Panc1 (cell line): Measurements from ENCODE around the gene NDUFV2. TPM values are rescaled to one million over a fixed set of nuclear protein-coding genes. Genes with fewer than 3 reads are reported as not detected.
A peak's percentile ranks its signal among the peaks of the same experiment; 100 is the strongest.

Experiments
- ATAC-seq: fragments of 200-7000 bp; cut with Tn5 transposase; 2 replicates; pipeline ENCODE4 v1.9.1; 2020; ENCODE audit warnings: mild to moderate bottlenecking, moderate library complexity
- BruUV-seq: library from RNA; stranded (reverse); fragments of 400-500 nt; replicated peaks from 2 replicates; lab custom pipeline; 2021; lab: Mats Ljungman, UMichigan
- CTCF ChIA-PET: fragments of 300-600 bp; sonication (Branson Sonifier 250); formaldehyde crosslinking; loops from one replicate; lab custom pipeline; 2022; ENCODE audit warnings: antibody characterized with exemption; lab: Charles Lee
- POLR2A ChIA-PET: fragments of 300-600 bp; sonication (Branson Sonifier 250); formaldehyde crosslinking; loops from one replicate; lab custom pipeline; 2022; ENCODE audit warnings: antibody characterized with exemption; lab: Charles Lee
- DNase-seq: peaks from one replicate; pipeline ENCODE4 v3.0.0-alpha.2; 2010; ENCODE audit warnings: low read depth, low spot score
- H3K27ac ChIP-seq: 2 replicates; pipeline ENCODE4 v1.5.1; 2011; ENCODE audit warnings: mild to moderate bottlenecking, low read length, inconsistent platforms
- H3K27me3 ChIP-seq: fragments of 200-500 bp; sonication (Bioruptor generic); 2 replicates; pipeline ENCODE4 v1.6.0; 2014; ENCODE audit warnings: low read length, inconsistent platforms; ENCODE audit not compliant: control insufficient read depth, insufficient read depth
- H3K36me3 ChIP-seq: fragments of 200-500 bp; sonication (Bioruptor generic); 2 replicates; pipeline ENCODE4 v1.5.1; 2014; ENCODE audit warnings: inconsistent platforms, mild to moderate bottlenecking, low read length, moderate library complexity; ENCODE audit not compliant: control insufficient read depth, insufficient read depth
- H3K4me1 ChIP-seq: 2 replicates; pipeline ENCODE4 v1.5.1; 2011; ENCODE audit warnings: inconsistent platforms, mild to moderate bottlenecking, low read length, moderate library complexity; ENCODE audit not compliant: control insufficient read depth, insufficient read depth
- H3K4me3 ChIP-seq, 2 experiments: 2 replicates each; pipeline ENCODE4 v1.5.1; 2011 to 2012; ENCODE audit warnings: low read depth in 2 of 2, low read length in 2 of 2, mild to moderate bottlenecking in 2 of 2, inconsistent platforms in 1 of 2, moderate library complexity in 1 of 2
- H3K9me3 ChIP-seq: fragments of 200-500 bp; sonication (Bioruptor generic); 2 replicates; pipeline ENCODE4 v1.5.1; 2014; ENCODE audit warnings: low read depth, mild to moderate bottlenecking, inconsistent platforms, low read length, moderate library complexity; ENCODE audit not compliant: control insufficient read depth, insufficient read depth
- CTCF ChIP-seq: fragments of 450-650 bp; IDR thresholded peaks from 2 replicates; pipeline ENCODE4 v1.5.1; 2017; ENCODE audit warnings: mild to moderate bottlenecking
- POLR2AphosphoS5 ChIP-seq: IDR thresholded peaks from 2 replicates; pipeline ENCODE4 v1.6.1; 2012; ENCODE audit warnings: mild to moderate bottlenecking, low read depth, low read length, moderate library complexity
- REST ChIP-seq, 2 experiments: IDR thresholded peaks; 2 replicates each; pipeline ENCODE4 v1.6.1; 2011 to 2012; ENCODE audit warnings: low read depth in 2 of 2, control low read depth in 1 of 2, low read length in 1 of 2, mild to moderate bottlenecking in 1 of 2, moderate library complexity in 1 of 2; ENCODE audit not compliant: insufficient read depth in 1 of 2
- SIN3A ChIP-seq: IDR thresholded peaks from 2 replicates; pipeline ENCODE4 v1.6.1; 2012; ENCODE audit warnings: low read depth, mild to moderate bottlenecking, low read length, moderate library complexity, borderline replicate concordance; ENCODE audit not compliant: insufficient read depth
- TCF7L2 ChIP-seq: IDR thresholded peaks from 2 replicates; pipeline ENCODE4 v1.6.1; 2011; ENCODE audit warnings: mild to moderate bottlenecking, low read depth, low read length, inconsistent platforms
- in situ Hi-C: cut with HindIII; loops from 2 replicates; pipeline ENCODE4 v1.10.0; 2016; ENCODE audit warnings: low sequenced_read_pairs, low pct_unique_long_range_greater_than_20kb
- intact Hi-C: fragments of 100-400 bp; cut with micrococcal nuclease; formaldehyde crosslinking; loops from one replicate; pipeline ENCODE4 v1.10.0; 2022; ENCODE audit not compliant: unreplicated experiment
- total RNA-seq: library from RNA; stranded (reverse); gene quantifications from one replicate; pipeline ENCODE4 v1.2.1, GENCODE V29; 2021; ENCODE audit not compliant: unreplicated experiment

Gene NDUFV2
- total RNA-seq, 1 experiment from 2014 or later = 157 TPM

GRCh38 chr18:9156604-9157249, 54.2 kb downstream of the NDUFV2 start:
- TSS peak; percentile 21 for BruUV-seq
- no peak for DNase-seq
- no peaks in the 10 kb centered on the region for H3K27me3 ChIP-seq
- in situ Hi-C loops (no loop called here), intact Hi-C loops (no loop called here)
- CTCF ChIA-PET = no interaction called here
- H3K9me3 ChIP-seq = no peaks in the 10 kb centered on the region
- POLR2A ChIA-PET = no interaction called here
- no peak overlapping the region for H3K4me3 ChIP-seq
- TF ChIP-seq POLR2AphosphoS5 (no peak), CTCF (no peak), SIN3A (no peak), TCF7L2 (no peak), REST (IDR thresholded peaks at IDR 0.05; ENCODE audit: insufficient read depth in 1 of 2, low read depth in 2 of 2, low read length in 1 of 2) (no peak)
- no peaks in the 10 kb centered on the region for H3K36me3 ChIP-seq
- H3K27ac ChIP-seq = no peak overlapping the region
- no peaks in the 10 kb centered on the region; the same call in 1 of the 2 replicates for H3K4me1 ChIP-seq
- ATAC-seq = no peak

GRCh38 chr18:9157806-9158205, 55.3 kb downstream of the NDUFV2 start:
- Histone ChIP-seq H3K27ac (no peak overlapping the region), H3K9me3 (no peaks in the 10 kb centered on the region), H3K36me3 (no peaks in the 10 kb centered on the region), H3K27me3 (no peaks in the 10 kb centered on the region), H3K4me3 (no peak overlapping the region), H3K4me1 (no peaks in the 10 kb centered on the region; the same call in 1 of the 2 replicates)
- POLR2A ChIA-PET = no interaction called here
- no TSS peak for BruUV-seq
- no peak for TF ChIP-seq REST (IDR thresholded peaks at IDR 0.05; ENCODE audit: insufficient read depth in 1 of 2, low read depth in 2 of 2, low read length in 1 of 2)
- no peak for TF ChIP-seq SIN3A
- no peak for TF ChIP-seq POLR2AphosphoS5
- in situ Hi-C loops (no loop called here), intact Hi-C loops (no loop called here)
- CTCF ChIA-PET = no interaction called here
- no peak for DNase-seq
- no peak for ATAC-seq
